Measurements from ENCODE around the gene PNMA6E.

GRCh38 chrX:153421856-153422255, 20.7 kb upstream of the PNMA6E start:
- TF ChIP-seq, protein P1, sequence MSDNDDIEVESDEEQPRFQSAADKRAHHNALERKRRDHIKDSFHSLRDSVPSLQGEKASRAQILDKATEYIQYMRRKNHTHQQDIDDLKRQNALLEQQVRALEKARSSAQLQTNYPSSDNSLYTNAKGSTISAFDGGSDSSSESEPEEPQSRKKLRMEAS (IDR thresholded peaks at IDR 0.05; ENCODE audit: low read depth, low read length): no peak
- TF ChIP-seq, protein P2, sequence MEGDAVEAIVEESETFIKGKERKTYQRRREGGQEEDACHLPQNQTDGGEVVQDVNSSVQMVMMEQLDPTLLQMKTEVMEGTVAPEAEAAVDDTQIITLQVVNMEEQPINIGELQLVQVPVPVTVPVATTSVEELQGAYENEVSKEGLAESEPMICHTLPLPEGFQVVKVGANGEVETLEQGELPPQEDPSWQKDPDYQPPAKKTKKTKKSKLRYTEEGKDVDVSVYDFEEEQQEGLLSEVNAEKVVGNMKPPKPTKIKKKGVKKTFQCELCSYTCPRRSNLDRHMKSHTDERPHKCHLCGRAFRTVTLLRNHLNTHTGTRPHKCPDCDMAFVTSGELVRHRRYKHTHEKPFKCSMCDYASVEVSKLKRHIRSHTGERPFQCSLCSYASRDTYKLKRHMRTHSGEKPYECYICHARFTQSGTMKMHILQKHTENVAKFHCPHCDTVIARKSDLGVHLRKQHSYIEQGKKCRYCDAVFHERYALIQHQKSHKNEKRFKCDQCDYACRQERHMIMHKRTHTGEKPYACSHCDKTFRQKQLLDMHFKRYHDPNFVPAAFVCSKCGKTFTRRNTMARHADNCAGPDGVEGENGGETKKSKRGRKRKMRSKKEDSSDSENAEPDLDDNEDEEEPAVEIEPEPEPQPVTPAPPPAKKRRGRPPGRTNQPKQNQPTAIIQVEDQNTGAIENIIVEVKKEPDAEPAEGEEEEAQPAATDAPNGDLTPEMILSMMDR (IDR thresholded peaks at IDR 0.05; ENCODE audit: low read depth, low read length): no peak
